HG03442 (cell line): ENCODE results near the gene NSMF.

Experiments used
- ATAC-seq: cut with Tn5 transposase; IDR thresholded peaks from one replicate; pipeline ENCODE4 v1.9.1; 2021; ENCODE audit warnings: mild to moderate bottlenecking, moderate library complexity; ENCODE audit not compliant: unreplicated experiment

NSMF gene

GRCh38 chr9:137448602-137448962 lies 10.6 kb downstream of the NSMF start:
- ATAC-seq = no peak

GRCh38 chr9:137447722-137448601 lies 11.2 kb downstream of the NSMF start:
- no peak for ATAC-seq

GRCh38 chr9:137446851-137447471 lies 12.2 kb downstream of the NSMF start:
- ATAC-seq = no peak

GRCh38 chr9:137445930-137446431 lies 13.2 kb downstream of the NSMF start:
- ATAC-seq = no peak

- ATAC-seq = peak; percentile 42
Observed at GRCh38 chr9:137445275-137445807, 13.8 kb downstream of the NSMF start.

GRCh38 chr9:137444106-137444790 lies 14.9 kb downstream of the NSMF start:
- no peak for ATAC-seq

GRCh38 chr9:137441935-137442321 lies 17.2 kb downstream of the NSMF start:
- ATAC-seq = no peak

GRCh38 chr9:137441289-137441934 lies 17.7 kb downstream of the NSMF start, which contains the start of gene ENTPD8:
Gene ENTPD8 (minus strand): TSS chr9:137441357. CDS start chr9:137438285, 3,072 bp downstream.
- no peak for ATAC-seq

GRCh38 chr9:137439158-137439714 lies 19.9 kb downstream of the NSMF start:
- no peak for ATAC-seq

- no peak for ATAC-seq
Observed at GRCh38 chr9:137438591-137439157, 20.5 kb downstream of the NSMF start.

GRCh38 chr9:137437691-137438590 lies 21.2 kb downstream of the NSMF start:
- no peak for ATAC-seq

GRCh38 chr9:137436761-137437600 lies 22.2 kb downstream of the NSMF start:
- ATAC-seq = no peak

GRCh38 chr9:137435980-137436760 lies 23.0 kb downstream of the NSMF start:
- no peak for ATAC-seq

GRCh38 chr9:137435381-137435891 lies 23.7 kb downstream of the NSMF start:
- ATAC-seq = no peak

- ATAC-seq = no peak
Observed at GRCh38 chr9:137434498-137435380, 24.4 kb downstream of the NSMF start.

GRCh38 chr9:137433916-137434431 lies 25.2 kb downstream of the NSMF start:
- ATAC-seq = no peak
